ENCODE results near the gene PTPRG.

- TF ChIP-seq POLR2A (IDR thresholded peaks at IDR 0.05), result no peak
- TF ChIP-seq CTCF (IDR thresholded peaks at IDR 0.05), result no peak
These were observed 67.3 kb downstream of the PTPRG start for GRCh38 chr3:61628636-61629035.
